NT2/D1 (cell line): Measurements from ENCODE around the gene PPP2R3B.

Experiments used
- DNase-seq: peaks from one replicate; pipeline ENCODE4 v3.0.0-alpha.2; 2011; ENCODE audit warnings: low read depth, low spot score
- H3K27me3 ChIP-seq: 2 replicates; pipeline ENCODE4 v1.6.0; 2011; ENCODE audit warnings: mild to moderate bottlenecking; ENCODE audit not compliant: insufficient read length, insufficient read depth
- H3K36me3 ChIP-seq: 2 replicates; pipeline ENCODE4 v1.6.1; 2011; ENCODE audit warnings: mild to moderate bottlenecking, low read length, mixed read lengths; ENCODE audit not compliant: insufficient read depth, insufficient read length
- H3K4me1 ChIP-seq: 2 replicates; pipeline ENCODE4 v1.5.1; 2011; ENCODE audit not compliant: insufficient read depth, insufficient read length
- H3K4me3 ChIP-seq: 2 replicates; pipeline ENCODE4 v1.5.1; 2011; ENCODE audit warnings: low read depth; ENCODE audit not compliant: insufficient read length
- H3K9ac ChIP-seq: 2 replicates; pipeline ENCODE4 v1.6.0; 2011; ENCODE audit warnings: low read depth; ENCODE audit not compliant: insufficient read length
- H3K9me3 ChIP-seq: 2 replicates; pipeline ENCODE4 v1.5.1; 2011; ENCODE audit warnings: mild to moderate bottlenecking, low read length; ENCODE audit not compliant: insufficient read depth
- SUZ12 ChIP-seq: IDR thresholded peaks from 2 replicates; pipeline ENCODE4 v1.6.1; 2011; ENCODE audit not compliant: insufficient read length, insufficient read depth; ENCODE audit errors: extremely low read depth
- YY1 ChIP-seq: IDR thresholded peaks from 2 replicates; pipeline ENCODE4 v1.6.1; 2011; ENCODE audit not compliant: insufficient read length, insufficient read depth
- ZNF274 ChIP-seq: IDR thresholded peaks from 2 replicates; pipeline ENCODE4 v1.6.1; 2011; ENCODE audit warnings: mild to moderate bottlenecking, low read depth, low read length

The PPP2R3B gene

GRCh38 chrX:400258-400657 lies 13.6 kb upstream of the PPP2R3B start:
- H3K9ac ChIP-seq = no peak overlapping the region
- TF ChIP-seq YY1 (no peak), SUZ12 (no peak), ZNF274 (no peak)
- no peak overlapping the region for H3K4me3 ChIP-seq
- H3K4me1 ChIP-seq = no peaks in the 10 kb centered on the region
- DNase-seq = no peak
- H3K27me3 ChIP-seq = no peaks in the 10 kb centered on the region
- H3K9me3 ChIP-seq = no peaks in the 10 kb centered on the region
- no peaks in the 10 kb centered on the region for H3K36me3 ChIP-seq

DNA sequence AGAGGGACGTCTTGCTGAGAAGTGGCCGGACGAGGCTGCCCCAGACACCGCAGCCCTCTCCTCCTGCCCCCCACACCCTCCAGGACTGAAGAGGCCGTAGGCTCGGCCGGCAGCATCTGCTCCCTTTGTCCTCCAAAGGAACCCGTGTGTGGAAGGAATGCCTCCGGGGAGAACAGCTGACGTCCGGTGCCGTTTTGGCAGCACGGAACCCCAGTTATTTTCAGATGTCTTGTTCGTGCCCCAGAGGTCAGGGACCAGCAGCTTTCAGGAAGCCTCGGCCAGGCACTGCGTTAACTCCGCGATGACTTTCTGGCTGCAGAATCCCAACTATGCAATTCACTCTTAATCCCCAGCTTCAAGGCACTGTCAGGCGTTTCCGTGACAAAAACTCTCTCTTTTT lies 10.9 kb upstream of the PPP2R3B start:
- peak; percentile 49 for DNase-seq
- H3K9ac ChIP-seq = peak overlapping the region; percentile 32
- H3K4me3 ChIP-seq = no peak overlapping the region
- H3K9me3 ChIP-seq = no peaks in the 10 kb centered on the region
- TF ChIP-seq ZNF274 (no peak), YY1 (no peak), SUZ12 (no peak)
- H3K27me3 ChIP-seq = no peaks in the 10 kb centered on the region
- no peaks in the 10 kb centered on the region for H3K4me1 ChIP-seq
- no peaks in the 10 kb centered on the region for H3K36me3 ChIP-seq

DNA sequence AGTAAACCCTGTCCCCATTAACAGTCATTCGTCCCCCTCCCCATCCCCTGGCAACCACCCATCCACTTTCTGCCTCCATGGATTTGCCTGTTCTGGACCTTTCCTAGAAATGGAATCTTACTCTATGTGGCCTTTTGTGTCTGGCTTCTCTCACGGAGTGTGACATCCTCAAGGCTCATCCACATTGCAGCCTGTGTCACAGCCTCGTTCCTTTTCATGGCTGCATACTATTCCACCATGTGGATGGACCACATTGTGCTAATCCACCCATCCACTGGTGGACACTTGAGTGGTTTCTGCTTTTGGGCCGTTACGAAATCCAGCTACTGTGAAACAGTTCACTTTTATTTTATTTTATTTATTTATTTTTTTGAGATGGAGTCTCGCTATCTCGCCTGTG lies 8.1 kb upstream of the PPP2R3B start:
- no peaks in the 10 kb centered on the region for H3K27me3 ChIP-seq
- no peaks in the 10 kb centered on the region for H3K36me3 ChIP-seq
- TF ChIP-seq ZNF274 (no peak), YY1 (no peak), SUZ12 (no peak)
- H3K4me1 ChIP-seq = peaks cover 4% of the 10 kb centered on the region
- no peak for DNase-seq
- no peak overlapping the region for H3K9ac ChIP-seq
- H3K4me3 ChIP-seq = no peak overlapping the region
- no peaks in the 10 kb centered on the region for H3K9me3 ChIP-seq

DNA sequence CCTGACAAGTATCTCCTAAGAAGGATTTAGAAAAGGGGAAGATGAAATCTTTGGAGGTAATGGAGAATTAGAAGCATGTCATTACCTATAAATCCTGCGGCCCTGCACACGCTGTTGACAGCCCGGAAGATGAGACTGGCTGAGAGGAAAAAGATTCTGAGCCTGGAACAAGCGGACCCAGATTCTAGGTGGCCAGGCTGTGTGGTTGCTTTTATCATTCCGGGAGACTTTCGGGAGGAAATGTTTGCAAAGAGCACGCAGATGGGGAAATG lies 5.8 kb upstream of the PPP2R3B start:
- H3K36me3 ChIP-seq = no peaks in the 10 kb centered on the region
- TF ChIP-seq ZNF274 (no peak), SUZ12 (no peak), YY1 (no peak)
- no peak overlapping the region for H3K9ac ChIP-seq
- no peak overlapping the region for H3K4me3 ChIP-seq
- H3K27me3 ChIP-seq = no peaks in the 10 kb centered on the region
- H3K4me1 ChIP-seq = peaks cover 4% of the 10 kb centered on the region
- H3K9me3 ChIP-seq = no peaks in the 10 kb centered on the region
- no peak for DNase-seq

GRCh38 chrX:391717-392574 lies 5.2 kb upstream of the PPP2R3B start:
- no peak for TF ChIP-seq ZNF274
- Histone ChIP-seq H3K4me3 (no peak overlapping the region), H3K27me3 (no peaks in the 10 kb centered on the region), H3K4me1 (peaks cover 4% of the 10 kb centered on the region), H3K9me3 (no peaks in the 10 kb centered on the region), H3K36me3 (no peaks in the 10 kb centered on the region), H3K9ac (no peak overlapping the region)
- no peak for DNase-seq

DNA sequence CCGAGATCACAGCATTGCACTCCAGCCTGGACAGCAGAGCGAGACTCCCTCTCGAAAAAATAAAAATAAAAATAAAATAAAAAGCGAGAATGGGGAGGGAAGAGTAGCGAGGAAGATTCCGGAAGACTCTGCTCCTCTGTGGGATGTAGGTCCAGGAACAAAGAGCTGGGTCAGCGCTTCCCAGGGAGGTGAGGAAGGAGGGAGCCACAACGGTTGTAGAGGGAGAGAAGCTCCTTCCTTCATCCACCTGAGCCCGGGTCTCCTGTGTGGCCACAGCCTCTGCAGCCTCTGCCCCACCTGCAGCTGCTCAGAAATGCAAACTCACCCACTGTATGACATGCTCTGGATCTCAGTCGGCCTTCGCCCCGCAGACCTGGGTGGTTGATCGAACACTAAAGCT lies 3.8 kb upstream of the PPP2R3B start:
- no peaks in the 10 kb centered on the region for H3K27me3 ChIP-seq
- DNase-seq = no peak
- no peaks in the 10 kb centered on the region for H3K9me3 ChIP-seq
- H3K4me1 ChIP-seq = peaks cover 4% of the 10 kb centered on the region
- no peak overlapping the region for H3K9ac ChIP-seq
- no peaks in the 10 kb centered on the region for H3K36me3 ChIP-seq
- TF ChIP-seq YY1 (no peak), SUZ12 (no peak), ZNF274 (no peak)
- H3K4me3 ChIP-seq = no peak overlapping the region

- no peak for DNase-seq
- no peak overlapping the region for H3K9ac ChIP-seq
- peaks cover 4% of the 10 kb centered on the region for H3K36me3 ChIP-seq
- peaks cover 4% of the 10 kb centered on the region for H3K4me1 ChIP-seq
- H3K4me3 ChIP-seq = no peak overlapping the region
- H3K27me3 ChIP-seq = no peaks in the 10 kb centered on the region
- TF ChIP-seq YY1 (no peak), SUZ12 (no peak), ZNF274 (no peak)
- H3K9me3 ChIP-seq = no peaks in the 10 kb centered on the region
These were observed 2.3 kb upstream of the PPP2R3B start for GRCh38 chrX:389021-389441.

- Histone ChIP-seq H3K9me3 (no peaks in the 10 kb centered on the region), H3K36me3 (peaks cover 11% of the 10 kb centered on the region), H3K27me3 (no peaks in the 10 kb centered on the region), H3K4me3 (peak overlapping the region; percentile 96), H3K9ac (peak overlapping the region; percentile 77), H3K4me1 (peaks cover 4% of the 10 kb centered on the region)
- no peak for TF ChIP-seq SUZ12
- no peak for TF ChIP-seq ZNF274
- no peak for TF ChIP-seq YY1
- no peak for DNase-seq
These were observed 1.0 kb upstream of the PPP2R3B start for GRCh38 chrX:387729-388128.
